GM21390 (cell line): ENCODE measurements around the gene OR52E1.

ENCODE experiments used
- ATAC-seq: cut with Tn5 transposase; IDR thresholded peaks from one replicate; pipeline ENCODE4 v1.9.1; 2021; ENCODE audit not compliant: unreplicated experiment

OR52E1 gene

DNA sequence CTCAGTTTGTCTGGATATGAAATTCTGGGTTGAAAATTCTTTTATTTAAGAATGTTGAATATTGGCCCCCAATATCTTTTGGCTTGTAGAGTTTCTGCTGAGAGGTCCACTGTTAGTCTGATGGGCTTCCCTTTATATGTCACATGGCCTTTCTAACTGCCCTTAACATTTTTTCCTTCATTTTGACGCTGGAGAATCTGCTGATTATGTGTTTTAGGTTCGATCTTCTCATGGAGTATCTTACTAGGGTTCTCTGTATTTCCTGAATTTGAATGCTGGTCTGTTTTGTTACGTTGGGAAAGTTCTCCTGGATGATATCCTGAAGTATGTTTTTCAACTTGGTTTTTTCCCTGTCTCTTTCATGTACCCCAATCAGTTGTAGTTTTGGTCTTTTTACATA, 46.0 kb downstream of the OR52E1 start:
- no peak for ATAC-seq

GRCh38 chr11:5117588-5117987, 48.2 kb downstream of the OR52E1 start:
- no peak for ATAC-seq

GRCh38 chr11:5118893-5119292, 49.5 kb downstream of the OR52E1 start:
- ATAC-seq = no peak
